ENCODE results near the gene UTY. TPM values are rescaled to one million over a fixed set of nuclear protein-coding genes. Genes with fewer than 3 reads are reported as not detected.
"Not testable (repeated sequence)": the region's sequence is repeated elsewhere in the genome, so short reads cannot be mapped to it uniquely, and the experiment has no call there.

UTY gene
- total and polyA plus RNA-seq, 9 donors = 0.03 TPM; not detected in 8

DNA sequence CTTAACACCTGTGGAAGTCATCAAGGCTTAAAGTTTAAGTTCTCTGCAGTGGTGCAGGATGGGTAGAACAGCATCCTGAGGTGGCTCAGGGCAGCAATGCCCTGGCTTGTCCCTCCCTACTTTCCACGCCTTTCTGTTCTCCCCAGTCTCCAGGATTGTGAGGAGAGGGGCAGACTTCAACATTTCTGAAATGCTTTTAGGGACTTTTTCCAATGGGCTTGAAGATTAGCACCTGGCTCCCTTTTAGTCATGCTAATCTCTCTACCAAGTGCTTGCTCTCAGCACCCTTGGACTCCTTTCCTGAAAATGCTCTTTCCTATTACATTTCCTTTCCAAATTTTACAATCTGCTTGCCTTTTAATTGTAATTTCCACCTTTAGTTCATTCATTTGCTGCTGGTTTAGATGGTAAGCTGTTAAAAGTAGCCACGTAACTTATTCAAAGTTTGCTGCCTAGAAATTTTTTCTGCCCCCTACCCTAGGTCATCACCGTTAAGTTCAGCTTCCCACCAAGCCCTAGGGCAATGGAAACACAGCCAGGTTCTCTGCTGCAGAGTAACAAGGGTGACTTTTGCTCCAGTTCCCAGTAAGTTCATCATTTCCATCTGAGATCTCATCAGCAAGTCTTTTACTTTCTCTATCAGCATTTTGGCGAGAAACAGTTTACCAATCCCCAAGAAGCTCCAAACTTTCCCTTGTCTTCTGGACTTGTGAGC, 183.5 kb downstream of the UTY start:
- Histone ChIP-seq H3K36me3 (no peaks in the 10 kb centered on the region), H3K4me1 (ENCODE audit: insufficient read depth) (no peaks in the 10 kb centered on the region), H3K27me3 (no peaks in the 10 kb centered on the region), H3K27ac (no peak overlapping the region), H3K9me3 (no peaks in the 10 kb centered on the region), H3K4me3 (no peak overlapping the region)
- TF ChIP-seq POLR2A (IDR thresholded peaks at IDR 0.05) = no peak
- intact Hi-C loops (cut with DNase I) = no loop called here
- WGBS, 3 donors = no CpG with 5 or more reads among the region's 4 CpGs
- DNase-seq = no peak

DNA sequence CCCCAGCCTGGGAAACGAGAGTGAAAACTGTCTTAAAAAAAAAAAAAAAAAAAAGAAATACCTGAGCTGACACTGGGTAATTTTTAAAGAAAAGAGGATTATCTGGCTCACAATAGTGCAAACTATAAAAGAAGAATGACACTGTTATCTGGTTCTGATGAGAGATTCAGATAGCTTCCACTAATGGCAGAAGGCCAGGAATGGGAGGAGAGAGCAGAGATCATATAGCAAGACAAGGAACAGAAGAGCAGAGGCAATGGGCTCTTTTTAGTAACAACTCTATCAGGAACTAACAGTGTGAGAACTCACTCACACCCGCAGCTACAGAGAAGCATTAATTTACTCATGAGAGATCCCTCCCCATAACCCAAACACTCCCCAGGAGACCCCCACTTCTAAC, 184.8 kb downstream of the UTY start:
- no peak overlapping the region for H3K4me3 ChIP-seq
- TF ChIP-seq, protein P1, sequence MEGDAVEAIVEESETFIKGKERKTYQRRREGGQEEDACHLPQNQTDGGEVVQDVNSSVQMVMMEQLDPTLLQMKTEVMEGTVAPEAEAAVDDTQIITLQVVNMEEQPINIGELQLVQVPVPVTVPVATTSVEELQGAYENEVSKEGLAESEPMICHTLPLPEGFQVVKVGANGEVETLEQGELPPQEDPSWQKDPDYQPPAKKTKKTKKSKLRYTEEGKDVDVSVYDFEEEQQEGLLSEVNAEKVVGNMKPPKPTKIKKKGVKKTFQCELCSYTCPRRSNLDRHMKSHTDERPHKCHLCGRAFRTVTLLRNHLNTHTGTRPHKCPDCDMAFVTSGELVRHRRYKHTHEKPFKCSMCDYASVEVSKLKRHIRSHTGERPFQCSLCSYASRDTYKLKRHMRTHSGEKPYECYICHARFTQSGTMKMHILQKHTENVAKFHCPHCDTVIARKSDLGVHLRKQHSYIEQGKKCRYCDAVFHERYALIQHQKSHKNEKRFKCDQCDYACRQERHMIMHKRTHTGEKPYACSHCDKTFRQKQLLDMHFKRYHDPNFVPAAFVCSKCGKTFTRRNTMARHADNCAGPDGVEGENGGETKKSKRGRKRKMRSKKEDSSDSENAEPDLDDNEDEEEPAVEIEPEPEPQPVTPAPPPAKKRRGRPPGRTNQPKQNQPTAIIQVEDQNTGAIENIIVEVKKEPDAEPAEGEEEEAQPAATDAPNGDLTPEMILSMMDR (IDR thresholded peaks at IDR 0.05) = no peak
- TF ChIP-seq EP300 (IDR thresholded peaks at IDR 0.05) = no peak
- no peak for TF ChIP-seq POLR2A (IDR thresholded peaks at IDR 0.05)
- no peaks in the 10 kb centered on the region for H3K4me1 ChIP-seq (ENCODE audit: insufficient read depth)
- no peaks in the 10 kb centered on the region for H3K27me3 ChIP-seq
- no peaks in the 10 kb centered on the region for H3K36me3 ChIP-seq
- no peak for DNase-seq
- no peaks in the 10 kb centered on the region for H3K9me3 ChIP-seq
- H3K27ac ChIP-seq = no peak overlapping the region
- WGBS, 3 donors = no CpG with 5 or more reads among the region's 2 CpGs
- intact Hi-C loops (cut with DNase I) = no loop called here

DNA sequence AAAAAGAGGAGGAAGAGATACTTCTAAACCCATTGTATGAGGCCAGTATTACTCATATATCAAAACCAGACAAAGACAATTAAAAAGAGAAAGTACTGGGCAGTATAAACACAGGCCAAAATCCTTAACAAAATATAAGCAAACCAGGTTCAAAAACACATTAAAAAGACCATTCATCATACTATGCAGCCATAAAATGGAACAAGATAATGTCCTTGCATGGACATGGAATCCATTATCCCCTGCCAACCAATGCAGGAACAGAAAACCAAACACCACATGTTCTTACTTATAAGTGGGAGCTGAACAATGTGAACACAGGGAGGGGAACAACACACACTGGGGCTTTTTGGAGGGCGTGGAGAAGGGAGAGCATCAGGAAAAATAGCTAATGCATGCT, 188.6 kb downstream of the UTY start:
- H3K4me3 ChIP-seq = no peak overlapping the region
- TF ChIP-seq EP300 (IDR thresholded peaks at IDR 0.05) = no peak
- no peak for TF ChIP-seq POLR2A (IDR thresholded peaks at IDR 0.05)
- TF ChIP-seq, protein P1 (IDR thresholded peaks at IDR 0.05) = no peak
- WGBS, 3 donors = no CpG with 5 or more reads among the region's 1 CpG
- no peaks in the 10 kb centered on the region for H3K27me3 ChIP-seq
- no peaks in the 10 kb centered on the region for H3K9me3 ChIP-seq
- no peak overlapping the region for H3K27ac ChIP-seq
- no peaks in the 10 kb centered on the region for H3K4me1 ChIP-seq (ENCODE audit: insufficient read depth)
- intact Hi-C loops (cut with DNase I) = no loop called here
- DNase-seq = no peak
- no peaks in the 10 kb centered on the region for H3K36me3 ChIP-seq

DNA sequence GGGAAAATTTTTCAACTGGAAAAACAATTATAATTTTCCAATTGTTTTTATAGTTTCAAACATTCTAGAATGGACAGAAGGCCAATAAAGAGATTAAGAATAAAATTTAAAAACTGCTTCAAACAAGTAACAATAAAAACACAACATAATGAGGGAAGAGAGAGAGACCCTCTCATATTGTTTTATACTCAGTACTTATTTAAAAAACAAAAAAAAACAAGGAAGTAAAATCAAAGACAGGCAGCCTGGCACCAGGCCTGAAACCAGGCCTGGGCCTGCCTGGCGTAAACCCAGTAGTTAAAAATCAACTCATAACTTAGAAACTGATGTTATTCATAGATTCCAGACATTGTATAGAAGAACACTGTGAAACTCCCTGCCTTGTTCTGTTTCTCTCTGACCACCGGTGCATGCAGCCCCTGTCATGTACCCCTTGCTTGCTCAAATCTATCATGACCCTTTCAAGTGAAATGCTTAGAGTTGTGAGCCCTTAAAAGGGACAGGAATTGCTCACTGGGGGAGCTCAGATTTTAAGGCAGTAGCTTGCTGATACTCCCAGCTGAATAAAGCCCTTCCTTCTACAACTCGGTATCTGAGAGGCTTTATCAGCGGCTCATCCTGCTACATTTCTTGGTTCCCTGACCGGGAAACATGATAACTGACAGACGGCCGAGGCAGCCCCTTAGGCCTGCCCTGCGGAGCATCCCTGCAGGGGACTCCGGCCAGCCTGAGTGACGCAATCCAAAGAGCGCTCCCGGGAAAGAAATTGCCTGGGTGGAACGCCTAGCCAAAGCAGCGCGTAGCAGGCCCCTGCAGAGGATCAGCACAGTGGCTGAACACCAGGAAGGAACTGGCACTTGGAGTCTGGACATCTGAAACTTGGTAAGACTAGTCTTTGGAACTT, 197.4 kb downstream of the UTY start:
- no CpG with 5 or more reads among the region's 15 CpGs for WGBS, 3 donors

DNA sequence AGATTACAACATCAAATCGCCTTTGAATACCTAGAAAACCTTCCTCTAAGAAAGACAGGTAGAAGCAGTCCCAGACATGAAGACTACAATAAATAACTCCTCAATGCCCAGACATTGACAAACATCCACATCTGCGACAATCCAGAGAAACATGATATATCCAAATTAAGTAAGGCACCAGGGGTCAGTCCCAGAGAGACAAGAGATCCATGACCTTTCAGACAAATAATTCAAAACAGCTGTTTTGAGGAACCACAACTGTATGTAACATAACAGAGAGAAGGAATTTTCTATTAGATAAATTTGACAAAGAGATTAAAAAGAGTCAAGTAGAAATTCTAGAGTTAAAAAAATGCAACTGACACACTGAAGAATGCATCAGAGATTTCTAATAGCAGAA, 200.3 kb downstream of the UTY start:
- no CpG with 5 or more reads among the region's 2 CpGs for WGBS, 3 donors
- H3K27ac ChIP-seq = no peak overlapping the region
- intact Hi-C loops (cut with DNase I) = no loop called here
- H3K9me3 ChIP-seq = no peaks in the 10 kb centered on the region
- no peaks in the 10 kb centered on the region for H3K27me3 ChIP-seq
- H3K4me3 ChIP-seq = no peak overlapping the region
- DNase-seq = no peak
- H3K36me3 ChIP-seq = no peaks in the 10 kb centered on the region
- H3K4me1 ChIP-seq (ENCODE audit: insufficient read depth) = no peaks in the 10 kb centered on the region
- TF ChIP-seq POLR2A (IDR thresholded peaks at IDR 0.05) (no peak), EP300 (IDR thresholded peaks at IDR 0.05) (no peak)
- TF ChIP-seq, protein P1 (IDR thresholded peaks at IDR 0.05) = no peak

More for the DNA sequence above, 197.4 kb downstream of the UTY start:
- H3K27ac ChIP-seq; H3K4me3 ChIP-seq; intact Hi-C loops (cut with DNase I); H3K9me3 ChIP-seq; H3K27me3 ChIP-seq; H3K4me1 ChIP-seq (ENCODE audit: insufficient read depth); H3K36me3 ChIP-seq; DNase-seq: not testable (repeated sequence)
